ENCODE data around the gene PSMD3. TPM values are rescaled to one million over a fixed set of nuclear protein-coding genes. Genes with fewer than 3 reads are reported as not detected.

Gene PSMD3
- total and polyA plus RNA-seq, 2 of the 4 experiments (the other 2 are of a cell fraction) = 123 to 155 TPM

DNA sequence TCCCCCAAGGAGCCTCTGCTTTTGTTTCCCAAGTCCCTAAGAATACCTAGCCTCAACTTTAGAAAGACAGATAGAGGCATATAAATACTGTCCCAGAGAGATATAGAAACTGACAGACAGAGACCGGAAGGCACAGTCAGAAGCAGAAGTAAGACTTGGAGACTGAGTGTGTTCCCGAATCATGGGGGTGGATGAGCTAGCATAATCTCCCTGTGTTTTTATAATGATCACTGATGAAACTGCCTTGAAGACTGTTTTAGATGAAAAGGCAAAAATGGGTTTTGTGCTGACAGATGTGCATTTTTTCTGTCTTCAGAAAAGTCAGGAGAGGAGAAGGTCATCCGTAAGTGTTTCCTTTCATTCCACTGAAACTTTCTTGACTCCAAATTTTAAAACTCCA lies 8.3 kb upstream of the PSMD3 start:
- H4K8ac ChIP-seq (ENCODE audit: low read depth in 2 of 2, low read length in 2 of 2) = no peak overlapping the region
- in situ Hi-C loops (cut with MboI; ENCODE audit: low sequenced_read_pairs) (loop anchor here (10.0 kb wide), 1 partner anchor 197 kb away; no protein-coding TSS in a partner anchor), dilution Hi-C loops (cut with HindIII; ENCODE audit: low sequenced_read_pairs, unreplicated experiment) (no loop called here), intact Hi-C loops (cut with micrococcal nuclease) (no loop called here)
- H2BK120ac ChIP-seq (ENCODE audit: low read depth, low read length) = no peak overlapping the region
- no peak overlapping the region for H4K91ac ChIP-seq (ENCODE audit: insufficient read depth, low read depth, low read length)
- H3K4me3 ChIP-seq (ENCODE audit: insufficient read depth, low read depth, low read length) = no peak overlapping the region; the same call in 1 of the 2 replicates
- no peaks in the 10 kb centered on the region for H3K36me3 ChIP-seq (ENCODE audit: control insufficient read depth, insufficient read depth, low read length)
- no peak overlapping the region for H2BK15ac ChIP-seq (ENCODE audit: low read depth, low read length)
- H3K79me1 ChIP-seq (ENCODE audit: low read depth in 1 of 2, low read length in 2 of 2) = no peaks in the 10 kb centered on the region
- no peak overlapping the region for H3K23ac ChIP-seq (ENCODE audit: low read depth, low read length)
- CTCF ChIA-PET = no interaction called here
- no peaks in the 10 kb centered on the region for H4K20me1 ChIP-seq (ENCODE audit: insufficient read depth, low read length)
- BruUV-seq (replicated peaks) = no TSS peak
- TF ChIP-seq MXI1 (IDR thresholded peaks at IDR 0.05; ENCODE audit: borderline replicate concordance, low read depth, low read length) (no peak), MAFK (IDR thresholded peaks at IDR 0.05; ENCODE audit: low read depth, low read length) (peak; percentile 78)
- H3K9me3 ChIP-seq (ENCODE audit: control insufficient read depth, insufficient read depth, low read length) = no peaks in the 10 kb centered on the region
- peak overlapping the region; percentile 66; the same call in 1 of the 2 replicates for H3K4me2 ChIP-seq (ENCODE audit: low read depth, low read length)
- ATAC-seq (ENCODE audit: low read depth) (peak; percentile 84), DNase-seq (peak; percentile 35)
- H3K4me1 ChIP-seq (ENCODE audit: control insufficient read depth, insufficient read depth, low read length) = no peaks in the 10 kb centered on the region
- no peak overlapping the region for H2AK5ac ChIP-seq (ENCODE audit: low read depth, low read length)
- no peak overlapping the region for H2BK5ac ChIP-seq (ENCODE audit: low read depth, low read length, poor library complexity, severe bottlenecking)
- H2AK9ac ChIP-seq (replicated peaks; ENCODE audit: low read depth, low read length, poor library complexity) = no peak overlapping the region
- no peak overlapping the region for H3K9ac ChIP-seq (ENCODE audit: low read depth, low read length)
- no peaks in the 10 kb centered on the region for H3K9me1 ChIP-seq (ENCODE audit: insufficient read depth, low read length)
- H3K27me3 ChIP-seq (ENCODE audit: control insufficient read depth, insufficient read depth, low read length) = peaks cover 32% of the 10 kb centered on the region
- no peak overlapping the region for H2AFZ ChIP-seq (replicated peaks; ENCODE audit: low read length, poor library complexity)
- WGBS, 2 experiments (ENCODE audit: extremely low coverage in 2 of 2, insufficient read length in 1 of 2) = no CpG with 5 or more reads among the region's 3 CpGs
- H3K27ac ChIP-seq (ENCODE audit: insufficient read depth, low read length) = no peak overlapping the region
- H3K56ac ChIP-seq (ENCODE audit: extremely low read depth, insufficient read depth, low read length) = no peak overlapping the region
- H4K5ac ChIP-seq (ENCODE audit: low read depth, low read length) = no peak overlapping the region
- peak overlapping the region; percentile 20; the same call in 1 of the 2 replicates for H3K18ac ChIP-seq (ENCODE audit: low read depth, low read length)
- H3K4ac ChIP-seq (ENCODE audit: low read depth, low read length) = no peak overlapping the region
- POLR2A ChIA-PET (ENCODE audit: unreplicated experiment) = no interaction called here
- no peak overlapping the region for H2BK20ac ChIP-seq (ENCODE audit: low read depth, low read length)
- H3K14ac ChIP-seq (replicated peaks; ENCODE audit: low read depth, low read length) = no peak overlapping the region
